ENCODE results near the gene CYTH2. TPM values are rescaled to one million over a fixed set of nuclear protein-coding genes. Genes with fewer than 3 reads are reported as not detected.
"Not testable (repeated sequence)": the region's sequence is repeated elsewhere in the genome, so short reads cannot be mapped to it uniquely, and the experiment has no call there.

CYTH2 gene
- polyA plus RNA-seq, 1 of the 3 experiments (the other 2 are of a cell fraction) = 69.5 TPM

- H3K4me2 ChIP-seq = no peak overlapping the region
- ChIA-PET CTCF (no interaction called here), POLR2A (no interaction called here)
- TF ChIP-seq RAD21 (IDR thresholded peaks at IDR 0.05; ENCODE audit: low read length) (no peak), CHD2 (IDR thresholded peaks at IDR 0.05; ENCODE audit: low read length, partially characterized antibody) (no peak), JUND (IDR thresholded peaks at IDR 0.05) (no peak), RXRA (IDR thresholded peaks at IDR 0.05; ENCODE audit: borderline replicate concordance, low read depth) (no peak), SMC3 (IDR thresholded peaks at IDR 0.05; ENCODE audit: low read depth, low read length) (no peak), RFX5 (IDR thresholded peaks at IDR 0.05; ENCODE audit: low read length) (no peak), SIN3A (IDR thresholded peaks at IDR 0.05; ENCODE audit: borderline replicate concordance, low read depth, low read length) (no peak)
- DNase-seq = no peak
- no peaks in the 10 kb centered on the region for H3K79me2 ChIP-seq (ENCODE audit: insufficient read depth)
- H4K20me1 ChIP-seq (ENCODE audit: insufficient read depth) = peaks cover 6% of the 10 kb centered on the region; the same call in 1 of the 2 replicates
- H2AFZ ChIP-seq (ENCODE audit: low read depth) = no peak overlapping the region
- H3K9me2 ChIP-seq = no peaks in the 10 kb centered on the region
- H3K27me3 ChIP-seq (ENCODE audit: insufficient read depth) = no peaks in the 10 kb centered on the region
- no peak overlapping the region for H3K4me3 ChIP-seq (ENCODE audit: low read depth in 2 of 2, low read length in 1 of 2)
- H3K9me3 ChIP-seq = no peaks in the 10 kb centered on the region
- no peak overlapping the region for H3K9ac ChIP-seq
- peaks cover 7 to 29% of the 10 kb centered on the region in 2 experiments; a peak in 3 of 4 replicates for H3K4me1 ChIP-seq (ENCODE audit: control insufficient read depth in 1 of 2, insufficient read depth in 2 of 2, low read depth in 1 of 2, low read length in 1 of 2)
- WGBS (ENCODE audit: low lambda C conversion rate) = 86% methylated on average over 27 of the region's 37 CpGs
- H3K36me3 ChIP-seq (replicated peaks in 1 of 2; ENCODE audit: control insufficient read depth in 1 of 2, insufficient read depth in 2 of 2, low read length in 1 of 2) = peaks cover 0 to 4% of the 10 kb centered on the region in 2 experiments
- peaks cover 33% of the 10 kb centered on the region for H3F3A ChIP-seq (replicated peaks; ENCODE audit: insufficient read depth)
- H3K27ac ChIP-seq (ENCODE audit: low read depth in 2 of 2, low read length in 1 of 2) = no peak overlapping the region
Measured at GRCh38 chr19:48484931-48485612, 15.9 kb downstream of the CYTH2 start.

GRCh38 chr19:48486706-48487105, 17.5 kb downstream of the CYTH2 start:
- H3K27me3 ChIP-seq (ENCODE audit: insufficient read depth); H2AFZ ChIP-seq (ENCODE audit: low read depth); H3K79me2 ChIP-seq (ENCODE audit: insufficient read depth); H3K9ac ChIP-seq; POLR2A ChIA-PET; DNase-seq; H3K9me3 ChIP-seq; H3K27ac ChIP-seq (ENCODE audit: low read depth in 2 of 2, low read length in 1 of 2); H3K9me2 ChIP-seq; H4K20me1 ChIP-seq (ENCODE audit: insufficient read depth); H3K36me3 ChIP-seq (replicated peaks in 1 of 2; ENCODE audit: control insufficient read depth in 1 of 2, insufficient read depth in 2 of 2, low read length in 1 of 2); H3K4me3 ChIP-seq (ENCODE audit: low read depth in 2 of 2, low read length in 1 of 2): not testable (repeated sequence)
- H3K4me1 ChIP-seq (ENCODE audit: control insufficient read depth in 1 of 2, insufficient read depth in 2 of 2, low read depth in 1 of 2, low read length in 1 of 2) = peaks cover 7 to 30% of the 10 kb centered on the region in 2 experiments; a peak in 3 of 4 replicates
- CTCF ChIA-PET = interaction anchor here (0.6 to 15.9 kb wide), 2 partner anchors 9 to 100 kb away, joined by 3 to 230 read pairs; no protein-coding TSS in a partner anchor
- peak overlapping the region; percentile 60; the same call in 1 of the 2 replicates for H3K4me2 ChIP-seq
- WGBS (ENCODE audit: low lambda C conversion rate) = 80% methylated on average over 10 of the region's 10 CpGs
- H3F3A ChIP-seq (replicated peaks; ENCODE audit: insufficient read depth) = peaks cover 33% of the 10 kb centered on the region

- ChIA-PET CTCF (interaction anchor here (1.6 to 15.9 kb wide), 3 partner anchors 14 to 122 kb away, joined by 4 to 230 read pairs (median 6); no protein-coding TSS in a partner anchor), POLR2A (interaction anchor here (0.8 kb wide), 1 partner anchor 8 kb away, joined by 3 read pairs; no protein-coding TSS in a partner anchor)
- Histone ChIP-seq H3F3A (replicated peaks; ENCODE audit: insufficient read depth) (peaks cover 25% of the 10 kb centered on the region), H3K4me3 (ENCODE audit: low read depth in 2 of 2, low read length in 1 of 2) (no peak overlapping the region), H3K9me3 (no peaks in the 10 kb centered on the region), H3K4me2 (peak overlapping the region; percentile 60), H3K27me3 (ENCODE audit: insufficient read depth) (no peaks in the 10 kb centered on the region), H2AFZ (ENCODE audit: low read depth) (no peak overlapping the region), H4K20me1 (ENCODE audit: insufficient read depth) (no peaks in the 10 kb centered on the region), H3K4me1 (ENCODE audit: control insufficient read depth in 1 of 2, insufficient read depth in 2 of 2, low read depth in 1 of 2, low read length in 1 of 2) (peaks cover 3 to 22% of the 10 kb centered on the region in 2 experiments; a peak in 3 of 4 replicates), H3K9ac (peak overlapping the region; percentile 25; the same call in 1 of the 2 replicates), H3K9me2 (no peaks in the 10 kb centered on the region), H3K27ac (ENCODE audit: low read depth in 2 of 2, low read length in 1 of 2) (peak overlapping the region; percentile 2 to 77; a peak in 3 of 4 replicates), H3K36me3 (replicated peaks in 1 of 2; ENCODE audit: control insufficient read depth in 1 of 2, insufficient read depth in 2 of 2, low read length in 1 of 2) (no peaks in the 10 kb centered on the region), H3K79me2 (ENCODE audit: insufficient read depth) (no peaks in the 10 kb centered on the region)
- no peak for DNase-seq
- TF ChIP-seq TEAD4 (IDR thresholded peaks at IDR 0.05; ENCODE audit: borderline replicate concordance, insufficient read depth) (no peak), JUND (IDR thresholded peaks at IDR 0.05) (no peak), GABPA (IDR thresholded peaks at IDR 0.05; ENCODE audit: low read depth) (no peak), POLR2AphosphoS5 (IDR thresholded peaks at IDR 0.05; ENCODE audit: low read depth, low read length) (no peak), CHD2 (IDR thresholded peaks at IDR 0.05; ENCODE audit: low read length, partially characterized antibody) (no peak), NFIC (IDR thresholded peaks at IDR 0.05; ENCODE audit: borderline replicate concordance) (no peak), FOXJ3 (CRISPR knock-in tag; IDR thresholded peaks at IDR 0.05) (no peak), SIN3A (IDR thresholded peaks at IDR 0.05; ENCODE audit: borderline replicate concordance, low read depth, low read length) (no peak), TCF12 (IDR thresholded peaks at IDR 0.05) (no peak), FOXM1 (IDR thresholded peaks at IDR 0.05; ENCODE audit: low read depth) (no peak), EP300 (IDR thresholded peaks at IDR 0.05; ENCODE audit: borderline replicate concordance in 1 of 2, low read depth in 1 of 2, low read length in 1 of 2) (no peak), RXRA (IDR thresholded peaks at IDR 0.05; ENCODE audit: borderline replicate concordance, low read depth) (no peak), REST (IDR thresholded peaks at IDR 0.05; ENCODE audit: low read depth, low read length) (no peak), ELF1 (IDR thresholded peaks at IDR 0.05) (no peak)
- 68% methylated on average over 6 of the region's 6 CpGs for WGBS (ENCODE audit: low lambda C conversion rate)
Measured at GRCh38 chr19:48487544-48487943, 18.4 kb downstream of the CYTH2 start.

All from SK-N-SH (cell line).